Uterus (tissue), 4 donors: ENCODE results near the gene ATP5F1E. TPM values are rescaled to one million over a fixed set of nuclear protein-coding genes. Genes with fewer than 3 reads are reported as not detected.

Experiments used
- DNase-seq, 2 donors: peaks; one replicate each; pipeline ENCODE4 v3.0.0-alpha.2; 2019 to 2020
- H3K27ac ChIP-seq, 2 donors: fragments of 200-600 bp; sonication (generic); 1 replicate in 1 of 2; 2 replicates in 1 of 2; pipeline ENCODE4 v1.5.1; 2016 to 2018
- H3K27me3 ChIP-seq, 2 donors: fragments of 200-600 bp; sonication (generic); one replicate each; pipeline ENCODE4 v1.5.1; 2018 to 2019; ENCODE audit warnings: control low read depth in 1 of 2
- H3K36me3 ChIP-seq, 2 donors: fragments of 200-600 bp; sonication (generic); one replicate each; pipeline ENCODE4 v1.5.1; 2019; ENCODE audit warnings: control low read depth in 1 of 2
- H3K4me1 ChIP-seq, 2 donors: fragments of 200-600 bp; sonication (generic); one replicate each; pipeline ENCODE4 v1.5.1; 2018 to 2019; ENCODE audit warnings: control low read depth in 1 of 2
- H3K4me3 ChIP-seq, 2 donors: fragments of 200-600 bp; sonication (generic); 1 replicate in 1 of 2; 2 replicates in 1 of 2; pipeline ENCODE4 v1.5.1; 2018 to 2019; ENCODE audit warnings: mild to moderate bottlenecking in 1 of 2
- H3K9me3 ChIP-seq, 2 donors: fragments of 200-600 bp; sonication (generic); one replicate each; pipeline ENCODE4 v1.5.1; 2019; ENCODE audit warnings: control low read depth in 1 of 2
- CTCF ChIP-seq, 4 experiments: fragments of 200-600 bp in 2 of 4; fragments of 450-650 bp in 2 of 4; sonication (generic) in 2 of 4; IDR thresholded peaks; one replicate each; pipeline ENCODE4 v1.5.1; 2016 to 2019; ENCODE audit warnings: antibody characterized with exemption in 4 of 4, mild to moderate bottlenecking in 2 of 4, moderate library complexity in 1 of 4
- POLR2A ChIP-seq, 2 donors: fragments of 450-650 bp; IDR thresholded peaks; one replicate each; pipeline ENCODE4 v1.6.1; 2016; ENCODE audit warnings: antibody characterized with exemption in 2 of 2, mild to moderate bottlenecking in 1 of 2, moderate library complexity in 1 of 2
- intact Hi-C: fragments of 100-400 bp; cut with DNase I; formaldehyde crosslinking; loops from one replicate; pipeline ENCODE4 v1.15.1; 2023; ENCODE audit warnings: low total_unique reads
- total RNA-seq, 4 donors: library from RNA; depleted of rRNA in 3 of 4; stranded (reverse); fragments of >200 nt in 3 of 4; gene quantifications; one replicate each; pipeline versions ENCODE4 v1.1.0 to v1.2.4, GENCODE V29; 2014 to 2023
- donor health status: DM: yes; HTN: yes; CAD: no.

Gene ATP5F1E
- total RNA-seq, 4 donors from 2014 or later, result 5.6 to 42.4 (median 21.1) TPM

- DNase-seq, result no peak
- Histone ChIP-seq H3K9me3 (no peaks in the 10 kb centered on the region), H3K4me1 (no peaks in the 10 kb centered on the region), H3K4me3 (no peak overlapping the region), H3K36me3 (no peaks in the 10 kb centered on the region), H3K27ac (no peak overlapping the region), H3K27me3 (no peaks in the 10 kb centered on the region)
- intact Hi-C loops, result no loop called here
- no peak for TF ChIP-seq CTCF (IDR thresholded peaks at IDR 0.05)
- no peak for TF ChIP-seq POLR2A (IDR thresholded peaks at IDR 0.05)
Measured at GRCh38 chr20:59074456-59074855, 42.3 kb upstream of the ATP5F1E start.

GRCh38 chr20:59073582-59073981 is 41.4 kb upstream of the ATP5F1E start:
- Histone ChIP-seq H3K4me3 (no peak overlapping the region), H3K4me1 (no peaks in the 10 kb centered on the region), H3K27me3 (no peaks in the 10 kb centered on the region), H3K9me3 (no peaks in the 10 kb centered on the region), H3K36me3 (no peaks in the 10 kb centered on the region), H3K27ac (no peak overlapping the region)
- no peak for DNase-seq
- intact Hi-C loops, result no loop called here
- TF ChIP-seq POLR2A (IDR thresholded peaks at IDR 0.05) (no peak), CTCF (IDR thresholded peaks at IDR 0.05) (no peak)

GRCh38 chr20:59071216-59071615 is 39.1 kb upstream of the ATP5F1E start:
- TF ChIP-seq CTCF (IDR thresholded peaks at IDR 0.05) (no peak), POLR2A (IDR thresholded peaks at IDR 0.05) (no peak)
- H3K36me3 ChIP-seq, result no peaks in the 10 kb centered on the region
- intact Hi-C loops, result no loop called here

GRCh38 chr20:59069026-59069425 is 36.9 kb upstream of the ATP5F1E start:
- DNase-seq, result no peak
- intact Hi-C loops, result no loop called here
- Histone ChIP-seq H3K4me3 (no peak overlapping the region), H3K27me3 (no peaks in the 10 kb centered on the region), H3K4me1 (no peaks in the 10 kb centered on the region), H3K9me3 (no peaks in the 10 kb centered on the region), H3K36me3 (no peaks in the 10 kb centered on the region), H3K27ac (no peak overlapping the region)
- TF ChIP-seq CTCF (IDR thresholded peaks at IDR 0.05), result no peak
- TF ChIP-seq POLR2A (IDR thresholded peaks at IDR 0.05), result no peak

More at GRCh38 chr20:59071216-59071615, 39.1 kb upstream of the ATP5F1E start:
- DNase-seq, result no peak
- Histone ChIP-seq H3K9me3 (no peaks in the 10 kb centered on the region), H3K27me3 (no peaks in the 10 kb centered on the region), H3K4me3 (no peak overlapping the region), H3K27ac (no peak overlapping the region), H3K4me1 (no peaks in the 10 kb centered on the region)

GRCh38 chr20:59068534-59068933 is 36.4 kb upstream of the ATP5F1E start:
- Histone ChIP-seq H3K4me3 (no peak overlapping the region), H3K4me1 (no peaks in the 10 kb centered on the region), H3K9me3 (no peaks in the 10 kb centered on the region), H3K27me3 (no peaks in the 10 kb centered on the region), H3K27ac (no peak overlapping the region), H3K36me3 (no peaks in the 10 kb centered on the region)
- intact Hi-C loops, result no loop called here
- TF ChIP-seq POLR2A (IDR thresholded peaks at IDR 0.05) (no peak), CTCF (IDR thresholded peaks at IDR 0.05) (no peak)
- DNase-seq, result no peak
